Mesenchymal stem cell (in vitro differentiated cells and primary cell): Measurements from ENCODE around the gene GET4.

Source experiments
- DNase-seq: peaks from one replicate; pipeline ENCODE4 v3.0.0-alpha.2; 2013
- H2AFZ ChIP-seq: one replicate; pipeline ENCODE4 v1.6.1; 2013; ENCODE audit warnings: low read depth, mild to moderate bottlenecking, control low read depth, inconsistent platforms, low read length, moderate library complexity
- H2AK5ac ChIP-seq: 2 replicates; pipeline ENCODE4 v1.6.1; 2013; ENCODE audit warnings: low read length, moderate library complexity, mild to moderate bottlenecking, inconsistent platforms; ENCODE audit not compliant: severe bottlenecking
- H2BK120ac ChIP-seq: one replicate; pipeline ENCODE4 v1.6.1; 2013; ENCODE audit warnings: low read depth, mild to moderate bottlenecking, inconsistent platforms, low read length, moderate library complexity
- H2BK12ac ChIP-seq, 2 experiments: one replicate each; pipeline ENCODE4 v1.6.1; 2013; ENCODE audit warnings: inconsistent platforms in 2 of 2, low read length in 2 of 2, mild to moderate bottlenecking in 2 of 2, moderate library complexity in 2 of 2, control low read depth in 1 of 2
- H2BK15ac ChIP-seq: one replicate; pipeline ENCODE4 v1.6.1; 2013; ENCODE audit warnings: mild to moderate bottlenecking, low read depth, inconsistent platforms; ENCODE audit not compliant: poor library complexity, severe bottlenecking
- H2BK5ac ChIP-seq: 2 replicates; pipeline ENCODE4 v1.6.1; 2013; ENCODE audit warnings: low read depth, mild to moderate bottlenecking, low read length, control low read depth, inconsistent platforms; ENCODE audit not compliant: poor library complexity, severe bottlenecking
- H3K14ac ChIP-seq, 2 experiments: one replicate each; pipeline ENCODE4 v1.6.1; 2013; ENCODE audit warnings: inconsistent platforms in 2 of 2, low read length in 2 of 2, control low read depth in 1 of 2, mild to moderate bottlenecking in 1 of 2, moderate library complexity in 1 of 2
- H3K18ac ChIP-seq, 2 experiments: one replicate each; pipeline ENCODE4 v1.6.1; 2013; ENCODE audit warnings: inconsistent platforms in 2 of 2, low read length in 2 of 2, control low read depth in 1 of 2, low read depth in 1 of 2, mild to moderate bottlenecking in 1 of 2
- H3K23ac ChIP-seq, 2 experiments: one replicate each; pipeline ENCODE4 v1.6.1; 2013; ENCODE audit warnings: inconsistent platforms in 2 of 2, low read length in 2 of 2, mild to moderate bottlenecking in 2 of 2, moderate library complexity in 2 of 2, control low read depth in 1 of 2
- H3K27ac ChIP-seq: 2 replicates; pipeline ENCODE4 v1.5.1; 2013; ENCODE audit warnings: mild to moderate bottlenecking, moderate library complexity, low read length, control low read depth, inconsistent platforms; ENCODE audit not compliant: poor library complexity, severe bottlenecking
- H3K27me3 ChIP-seq, 2 experiments: 2 replicates each; pipeline versions ENCODE4 v1.6.1 to v1.7.0; 2013; ENCODE audit warnings: low read length in 2 of 2, mild to moderate bottlenecking in 2 of 2, moderate library complexity in 2 of 2, control low read depth in 1 of 2, inconsistent platforms in 1 of 2; ENCODE audit not compliant: control insufficient read depth in 1 of 2, insufficient read depth in 1 of 2
- H3K36me3 ChIP-seq, 2 experiments: 2 replicates each; pipeline versions ENCODE4 v1.6.1 to v1.7.0; 2013; ENCODE audit warnings: low read length in 2 of 2, control low read depth in 1 of 2, inconsistent platforms in 1 of 2, low read depth in 1 of 2, mild to moderate bottlenecking in 1 of 2; ENCODE audit not compliant: insufficient read depth in 2 of 2, control insufficient read depth in 1 of 2
- H3K4ac ChIP-seq, 2 experiments: one replicate each; pipeline ENCODE4 v1.6.1; 2013; ENCODE audit warnings: inconsistent platforms in 2 of 2, low read length in 2 of 2, mild to moderate bottlenecking in 2 of 2, moderate library complexity in 2 of 2, control low read depth in 1 of 2, low read depth in 1 of 2
- H3K4me1 ChIP-seq: 2 replicates; pipeline ENCODE4 v1.6.1; 2013; ENCODE audit warnings: low read depth, low read length, control low read depth; ENCODE audit not compliant: control insufficient read depth, insufficient read depth
- H3K4me2 ChIP-seq: 2 replicates; pipeline ENCODE4 v1.6.1; 2013; ENCODE audit warnings: low read length, mild to moderate bottlenecking, inconsistent platforms; ENCODE audit not compliant: poor library complexity, severe bottlenecking
- H3K4me3 ChIP-seq, 2 experiments: 2 replicates each; pipeline versions ENCODE4 v1.5.1 to v1.7.0; 2013; ENCODE audit warnings: low read length in 2 of 2, mild to moderate bottlenecking in 2 of 2, control low read depth in 1 of 2, low read depth in 1 of 2; ENCODE audit not compliant: insufficient read depth in 1 of 2
- H3K79me1 ChIP-seq: replicated peaks from 2 replicates; pipeline ENCODE4 v1.6.1; 2013; ENCODE audit warnings: mild to moderate bottlenecking, control low read depth, low read length, inconsistent platforms; ENCODE audit not compliant: poor library complexity, severe bottlenecking
- H3K9ac ChIP-seq: 2 replicates; pipeline ENCODE4 v1.7.0; 2013; ENCODE audit warnings: mild to moderate bottlenecking, low read length, moderate library complexity
- H3K9me3 ChIP-seq: 2 replicates; pipeline ENCODE4 v1.7.0; 2013; ENCODE audit warnings: mild to moderate bottlenecking, low read length; ENCODE audit not compliant: control insufficient read depth
- H4K8ac ChIP-seq: one replicate; pipeline ENCODE4 v1.6.1; 2013; ENCODE audit warnings: inconsistent platforms, mild to moderate bottlenecking, low read length, moderate library complexity
- H4K91ac ChIP-seq: one replicate; pipeline ENCODE4 v1.6.1; 2013; ENCODE audit warnings: mild to moderate bottlenecking, low read length, inconsistent platforms
- WGBS: methylation state at CpG from one replicate; pipeline ENCODE4 v1.1.7; 2013; ENCODE audit warnings: mixed read lengths; 5-methylcytosine and 5-hydroxymethylcytosine counted together

GET4 gene

GRCh38 chr7:831596-832166, 44.7 kb upstream of the GET4 start:
- H3K4me1 ChIP-seq: peaks cover 28% of the 10 kb centered on the region
- H3K27ac ChIP-seq: peak overlapping the region; percentile 83
- H3K9me3 ChIP-seq: no peaks in the 10 kb centered on the region
- peak overlapping the region; percentile 49 for H3K4me2 ChIP-seq
- peak overlapping the region in 1 of 2 experiments; percentile 61 for H3K4me3 ChIP-seq
- peak overlapping the region; percentile 94 for H3K9ac ChIP-seq
- H2BK12ac ChIP-seq: peak overlapping the region in 1 of 2 experiments; percentile 41
- no peak overlapping the region for H3K4ac ChIP-seq
- no peak overlapping the region for H2AK5ac ChIP-seq
- H2AFZ ChIP-seq: no peak overlapping the region
- H2BK15ac ChIP-seq: no peak overlapping the region
- DNase-seq: peak; percentile 95
- no peak overlapping the region for H4K91ac ChIP-seq
- peaks cover 22% of the 10 kb centered on the region for H3K79me1 ChIP-seq
- H3K23ac ChIP-seq: no peak overlapping the region
- H2BK120ac ChIP-seq: no peak overlapping the region
- WGBS: 52% methylated on average over 4 of the region's 7 CpGs
- H4K8ac ChIP-seq: no peak overlapping the region
- H2BK5ac ChIP-seq: peak overlapping the region; percentile 36
- H3K36me3 ChIP-seq: peaks cover 20% of the 10 kb centered on the region in 2 experiments
- H3K14ac ChIP-seq: no peak overlapping the region
- H3K18ac ChIP-seq: no peak overlapping the region
- no peaks in the 10 kb centered on the region for H3K27me3 ChIP-seq

- no peaks in the 10 kb centered on the region for H3K27me3 ChIP-seq
- H3K4me1 ChIP-seq: peaks cover 31% of the 10 kb centered on the region
- peak within 1 kb of the TSS; percentile 83 for H3K27ac ChIP-seq
- peak within 1 kb of the TSS in 1 of 2 experiments; percentile 46 for H3K23ac ChIP-seq
- H3K18ac ChIP-seq: peak within 1 kb of the TSS; percentile 55 to 88
- peak within 1 kb of the TSS; percentile 94 for H3K9ac ChIP-seq
- peak within 1 kb of the TSS; percentile 39 to 41 for H2BK12ac ChIP-seq
- H2BK120ac ChIP-seq: no peak within 1 kb of the TSS
- 41% methylated on average over 23 of the region's 24 CpGs for WGBS
- peak within 1 kb of the TSS in 1 of 2 experiments; percentile 73 for H3K14ac ChIP-seq
- H3K36me3 ChIP-seq: peaks cover 20 to 26% of the 10 kb centered on the region in 2 experiments
- H2BK5ac ChIP-seq: peak within 1 kb of the TSS; percentile 36
- peak within 1 kb of the TSS; percentile 79 for H4K91ac ChIP-seq
- no peaks in the 10 kb centered on the region for H3K9me3 ChIP-seq
- no peak within 1 kb of the TSS for H2BK15ac ChIP-seq
- peak within 1 kb of the TSS; percentile 49 for H3K4me2 ChIP-seq
- H4K8ac ChIP-seq: no peak within 1 kb of the TSS
- H3K79me1 ChIP-seq: peaks cover 26% of the 10 kb centered on the region
- peak within 1 kb of the TSS; percentile 54 for H2AK5ac ChIP-seq
- H3K4me3 ChIP-seq: peak within 1 kb of the TSS in 1 of 2 experiments; percentile 61
- DNase-seq: peak; percentile 93
- no peak within 1 kb of the TSS for H2AFZ ChIP-seq
- no peak within 1 kb of the TSS for H3K4ac ChIP-seq
Measured at GRCh38 chr7:832167-832967, 44.0 kb upstream of the GET4 start, which contains the start of gene SUN1. Gene SUN1, plus strand, starts transcription at chr7:832476. Its CDS starts 49 bp downstream, at chr7:832525.

- Histone ChIP-seq H2AK5ac (no peak overlapping the region), H4K91ac (no peak overlapping the region), H3K27me3 (no peaks in the 10 kb centered on the region), H3K79me1 (peaks cover 29% of the 10 kb centered on the region), H3K4me2 (no peak overlapping the region), H2BK5ac (no peak overlapping the region), H3K36me3 (peaks cover 24 to 28% of the 10 kb centered on the region in 2 experiments), H3K9ac (peak overlapping the region; percentile 94), H3K4me1 (peaks cover 31% of the 10 kb centered on the region), H2BK15ac (no peak overlapping the region), H4K8ac (no peak overlapping the region), H2BK12ac (peak overlapping the region in 1 of 2 experiments; percentile 39), H3K4me3 (peak overlapping the region in 1 of 2 experiments; percentile 61), H3K27ac (peak overlapping the region; percentile 33), H3K18ac (no peak overlapping the region), H3K4ac (no peak overlapping the region), H3K14ac (no peak overlapping the region), H3K23ac (no peak overlapping the region), H2AFZ (no peak overlapping the region), H3K9me3 (no peaks in the 10 kb centered on the region), H2BK120ac (no peak overlapping the region)
- no peak for DNase-seq
- WGBS: 83% methylated on average over 15 of the region's 15 CpGs
Measured at GRCh38 chr7:832968-833424, 43.4 kb upstream of the GET4 start.
